OCI-LY3 (cell line): ENCODE measurements around the gene UMAD1.
"Not testable (repeated sequence)": the region's sequence is repeated elsewhere in the genome, so short reads cannot be mapped to it uniquely, and the experiment has no call there.

Experiments
- H2AFZ ChIP-seq: fragments of 200-600, 300-600 bp; shearing (Covaris generic); 2 replicates; pipeline ENCODE4 v1.6.0; 2014; ENCODE audit warnings: antibody characterized with exemption, low read depth, low read length
- H3K27ac ChIP-seq: fragments of 200-600, 300-600 bp; sonication (generic); 2 replicates; pipeline ENCODE4 v1.5.1; 2014; ENCODE audit warnings: mild to moderate bottlenecking, low read length, moderate library complexity, mixed read lengths
- H3K27me3 ChIP-seq: fragments of 200-600, 300-600 bp; sonication (generic); 2 replicates; pipeline ENCODE4 v1.6.1; 2014; ENCODE audit warnings: low read depth, low read length, mixed read lengths
- H3K36me3 ChIP-seq: fragments of 200-600, 300-600 bp; sonication (generic); replicated peaks from 2 replicates; pipeline ENCODE3; 2014; ENCODE audit warnings: low read depth, low read length, mixed read lengths
- H3K4me1 ChIP-seq: fragments of 300-600, 200-600 bp; sonication (generic); 2 replicates; pipeline ENCODE4 v1.6.1; 2014; ENCODE audit warnings: low read length, mixed read lengths
- H3K4me2 ChIP-seq: fragments of 200-600, 300-600 bp; sonication (generic); 2 replicates; pipeline ENCODE4 v1.6.1; 2014; ENCODE audit warnings: low read length, mixed read lengths
- H3K4me3 ChIP-seq: fragments of 300-600, 200-600 bp; sonication (generic); 2 replicates; pipeline ENCODE4 v1.5.1; 2014; ENCODE audit warnings: antibody characterized with exemption, mild to moderate bottlenecking, low read length, moderate library complexity
- H3K79me2 ChIP-seq: fragments of 300-600, 200-600 bp; shearing (Covaris generic); 2 replicates; pipeline ENCODE4 v1.6.1; 2014; ENCODE audit warnings: mild to moderate bottlenecking, low read length, mixed read lengths
- H3K9ac ChIP-seq: fragments of 300-600, 200-600 bp; shearing (Covaris generic); 2 replicates; pipeline ENCODE4 v1.6.0; 2014; ENCODE audit warnings: mild to moderate bottlenecking, low read length, moderate library complexity
- H3K9me3 ChIP-seq: fragments of 200-600, 300-600 bp; shearing (Covaris generic); 2 replicates; pipeline ENCODE4 v1.6.1; 2014; ENCODE audit warnings: low read length, mixed read lengths; ENCODE audit not compliant: insufficient read depth
- H4K20me1 ChIP-seq: fragments of 200-600, 300-600 bp; sonication (generic); 2 replicates; pipeline ENCODE4 v1.6.1; 2016; ENCODE audit warnings: low read length, mixed read lengths; ENCODE audit not compliant: insufficient read depth
- CTCF ChIP-seq: fragments of 200-600, 300-600 bp; sonication (generic); IDR thresholded peaks from 2 replicates; pipeline ENCODE4 v1.5.1; 2014; ENCODE audit warnings: antibody characterized with exemption, low read length, low read depth
- EZH2phosphoT487 ChIP-seq: fragments of 200-600 bp; shearing (Covaris generic); IDR thresholded peaks from 2 replicates; pipeline ENCODE4 v1.6.1; 2018; ENCODE audit warnings: antibody characterized with exemption, mixed run types, low read depth

The UMAD1 gene

GRCh38 chr7:7799138-7799537 lies 158.6 kb downstream of the UMAD1 start:
- no peak overlapping the region for H3K4me2 ChIP-seq

GRCh38 chr7:7802531-7802930 lies 162.0 kb downstream of the UMAD1 start:
- Histone ChIP-seq H3K4me2 (no peak overlapping the region), H3K9ac (no peak overlapping the region), H4K20me1 (no peaks in the 10 kb centered on the region), H3K4me1 (peaks cover 5% of the 10 kb centered on the region), H3K27ac (no peak overlapping the region), H2AFZ (no peak overlapping the region), H3K9me3 (no peaks in the 10 kb centered on the region), H3K79me2 (no peaks in the 10 kb centered on the region), H3K4me3 (no peak overlapping the region), H3K36me3 (no peaks in the 10 kb centered on the region), H3K27me3 (no peaks in the 10 kb centered on the region)
- no peak for TF ChIP-seq EZH2phosphoT487
- TF ChIP-seq CTCF = no peak

More at GRCh38 chr7:7799138-7799537, 158.6 kb downstream of the UMAD1 start:
- Histone ChIP-seq H3K36me3 (no peaks in the 10 kb centered on the region), H3K9me3 (no peaks in the 10 kb centered on the region), H3K27ac (no peak overlapping the region), H2AFZ (no peak overlapping the region), H4K20me1 (no peaks in the 10 kb centered on the region), H3K9ac (no peak overlapping the region), H3K4me1 (no peaks in the 10 kb centered on the region), H3K27me3 (no peaks in the 10 kb centered on the region), H3K79me2 (no peaks in the 10 kb centered on the region), H3K4me3 (no peak overlapping the region)
- no peak for TF ChIP-seq EZH2phosphoT487
- no peak for TF ChIP-seq CTCF

- H3K27me3 ChIP-seq = no peaks in the 10 kb centered on the region
- no peak overlapping the region for H3K4me2 ChIP-seq
- TF ChIP-seq EZH2phosphoT487 = no peak
- TF ChIP-seq CTCF = no peak
- H3K36me3 ChIP-seq = no peaks in the 10 kb centered on the region
- H3K79me2 ChIP-seq = no peaks in the 10 kb centered on the region
- H3K4me1 ChIP-seq = peaks cover 5% of the 10 kb centered on the region
- H2AFZ ChIP-seq = no peak overlapping the region
- H3K9ac ChIP-seq = no peak overlapping the region
- H3K4me3 ChIP-seq = no peak overlapping the region
- H3K27ac ChIP-seq = no peak overlapping the region
- H3K9me3 ChIP-seq = no peaks in the 10 kb centered on the region
- H4K20me1 ChIP-seq = no peaks in the 10 kb centered on the region
These were observed 163.2 kb downstream of the UMAD1 start for GRCh38 chr7:7803715-7804178.

GRCh38 chr7:7804822-7805221 lies 164.3 kb downstream of the UMAD1 start:
- H3K27me3 ChIP-seq, H3K36me3 ChIP-seq, H3K4me3 ChIP-seq, H4K20me1 ChIP-seq, H3K79me2 ChIP-seq, H2AFZ ChIP-seq, H3K27ac ChIP-seq, H3K9me3 ChIP-seq, H3K4me1 ChIP-seq, H3K4me2 ChIP-seq, H3K9ac ChIP-seq: not testable (repeated sequence)
